HG02678 (cell line): ENCODE measurements around the gene PLD2.

Source experiments
- ATAC-seq: cut with Tn5 transposase; IDR thresholded peaks from one replicate; pipeline ENCODE4 v1.9.1; 2021; ENCODE audit warnings: mild to moderate bottlenecking, moderate library complexity; ENCODE audit not compliant: unreplicated experiment

Gene PLD2, protein sequence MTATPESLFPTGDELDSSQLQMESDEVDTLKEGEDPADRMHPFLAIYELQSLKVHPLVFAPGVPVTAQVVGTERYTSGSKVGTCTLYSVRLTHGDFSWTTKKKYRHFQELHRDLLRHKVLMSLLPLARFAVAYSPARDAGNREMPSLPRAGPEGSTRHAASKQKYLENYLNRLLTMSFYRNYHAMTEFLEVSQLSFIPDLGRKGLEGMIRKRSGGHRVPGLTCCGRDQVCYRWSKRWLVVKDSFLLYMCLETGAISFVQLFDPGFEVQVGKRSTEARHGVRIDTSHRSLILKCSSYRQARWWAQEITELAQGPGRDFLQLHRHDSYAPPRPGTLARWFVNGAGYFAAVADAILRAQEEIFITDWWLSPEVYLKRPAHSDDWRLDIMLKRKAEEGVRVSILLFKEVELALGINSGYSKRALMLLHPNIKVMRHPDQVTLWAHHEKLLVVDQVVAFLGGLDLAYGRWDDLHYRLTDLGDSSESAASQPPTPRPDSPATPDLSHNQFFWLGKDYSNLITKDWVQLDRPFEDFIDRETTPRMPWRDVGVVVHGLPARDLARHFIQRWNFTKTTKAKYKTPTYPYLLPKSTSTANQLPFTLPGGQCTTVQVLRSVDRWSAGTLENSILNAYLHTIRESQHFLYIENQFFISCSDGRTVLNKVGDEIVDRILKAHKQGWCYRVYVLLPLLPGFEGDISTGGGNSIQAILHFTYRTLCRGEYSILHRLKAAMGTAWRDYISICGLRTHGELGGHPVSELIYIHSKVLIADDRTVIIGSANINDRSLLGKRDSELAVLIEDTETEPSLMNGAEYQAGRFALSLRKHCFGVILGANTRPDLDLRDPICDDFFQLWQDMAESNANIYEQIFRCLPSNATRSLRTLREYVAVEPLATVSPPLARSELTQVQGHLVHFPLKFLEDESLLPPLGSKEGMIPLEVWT

DNA sequence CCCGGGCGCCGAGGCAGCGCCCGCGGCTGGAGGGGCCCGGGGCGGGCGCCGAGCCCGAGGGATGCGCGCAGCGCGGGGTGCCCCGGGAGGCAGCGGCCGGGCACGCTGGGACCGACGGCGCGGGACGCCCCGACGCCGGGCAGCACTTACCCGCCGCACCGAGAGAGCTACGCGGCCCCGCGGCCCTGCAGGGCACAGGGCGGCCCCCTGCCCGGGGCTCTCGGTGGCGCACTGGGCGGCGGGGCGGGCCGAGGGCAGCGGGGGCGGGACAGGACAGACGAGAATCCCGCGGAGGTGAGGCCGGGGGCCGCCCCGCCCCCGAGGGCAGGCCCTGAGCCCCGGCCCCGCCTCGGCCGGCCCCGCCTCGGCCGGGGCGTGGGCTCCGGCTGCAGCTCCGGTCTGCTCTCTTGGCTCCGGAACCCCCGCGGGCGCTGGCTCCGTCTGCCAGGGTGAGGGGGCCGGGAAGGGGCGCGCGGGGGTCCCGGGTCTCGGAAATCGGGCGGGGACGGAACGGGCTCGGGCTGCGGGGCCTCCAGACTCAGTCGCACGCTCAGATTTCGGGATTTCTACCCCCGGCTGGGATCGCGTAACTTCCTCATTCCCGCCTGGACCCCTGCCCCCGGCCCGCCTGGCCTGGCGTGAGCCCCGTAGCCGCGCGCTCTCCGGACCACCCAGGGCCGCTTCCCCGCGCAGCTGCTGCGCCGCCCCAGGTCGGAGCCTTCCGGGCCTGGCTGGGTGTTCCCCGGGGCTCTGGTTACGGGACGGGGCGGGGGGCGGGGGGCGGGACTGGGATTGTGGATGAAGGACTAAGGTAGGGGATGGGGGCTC, at the start of gene PLD2:
Gene PLD2, plus strand, starts transcription at position 376 of the 828 bp plus-strand sequence. CDS start 621 bp downstream, outside the sequence.
- peak; percentile 94 for ATAC-seq

DNA sequence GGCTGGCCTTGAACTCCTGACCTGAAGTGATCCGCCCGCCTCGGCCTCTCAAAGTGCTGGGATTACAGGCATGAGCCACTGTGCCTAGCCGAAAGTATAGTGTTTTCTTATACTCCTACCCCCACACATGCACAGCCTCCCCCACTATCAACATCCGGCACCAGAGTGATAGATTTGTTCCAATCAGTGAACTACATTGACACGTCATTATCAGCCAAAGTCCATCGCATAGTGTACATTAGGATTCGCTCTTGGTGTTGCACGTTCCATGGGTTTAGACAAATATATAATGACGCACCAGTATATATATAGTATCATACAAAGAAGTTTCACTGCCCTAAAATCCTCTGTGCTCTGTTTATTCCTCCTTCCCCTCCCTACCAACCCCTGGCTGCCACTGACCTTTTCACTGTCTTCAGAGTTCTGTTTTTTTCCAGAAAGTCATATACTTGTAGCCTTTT, 47.1 kb upstream of the PLD2 start:
- ATAC-seq = no peak

DNA sequence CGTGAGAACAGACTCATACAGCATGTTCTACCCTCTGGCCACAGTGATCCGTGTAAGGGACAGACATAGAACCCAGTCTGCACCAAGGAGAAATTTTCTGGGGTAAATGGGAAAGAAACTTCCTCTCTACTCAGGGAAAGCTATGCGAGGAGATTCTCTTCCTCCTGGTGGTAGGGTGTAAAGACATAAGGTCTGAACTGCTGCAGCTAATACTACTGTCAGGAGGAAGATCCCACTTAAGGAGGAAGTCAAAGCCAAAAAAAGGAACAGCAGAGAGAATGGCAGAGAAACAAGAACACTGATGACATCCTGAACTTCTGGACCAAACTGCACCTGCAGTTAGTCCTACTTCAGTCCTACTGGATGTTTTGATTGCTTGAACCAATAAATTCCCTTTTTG, 42.4 kb upstream of the PLD2 start:
- ATAC-seq = no peak

DNA sequence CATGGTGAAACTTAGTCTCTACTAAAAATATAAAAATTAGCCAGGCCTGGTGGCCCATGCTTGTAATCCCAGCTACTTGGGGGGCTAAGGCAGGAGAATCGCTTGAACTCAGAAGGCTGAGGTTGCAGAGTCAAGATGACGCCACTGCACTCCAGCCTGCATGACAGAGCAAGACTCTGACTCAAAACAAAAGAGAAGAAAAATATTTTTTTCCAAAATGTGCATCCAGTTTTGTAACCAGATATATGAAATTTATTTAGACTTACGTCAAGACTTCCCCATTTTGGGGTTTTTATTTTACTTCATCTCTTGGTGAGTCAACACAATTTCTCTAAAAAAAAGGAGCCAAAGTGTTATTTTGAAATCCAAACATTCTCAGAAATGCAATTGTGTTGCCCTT, 40.8 kb upstream of the PLD2 start:
- no peak for ATAC-seq

DNA sequence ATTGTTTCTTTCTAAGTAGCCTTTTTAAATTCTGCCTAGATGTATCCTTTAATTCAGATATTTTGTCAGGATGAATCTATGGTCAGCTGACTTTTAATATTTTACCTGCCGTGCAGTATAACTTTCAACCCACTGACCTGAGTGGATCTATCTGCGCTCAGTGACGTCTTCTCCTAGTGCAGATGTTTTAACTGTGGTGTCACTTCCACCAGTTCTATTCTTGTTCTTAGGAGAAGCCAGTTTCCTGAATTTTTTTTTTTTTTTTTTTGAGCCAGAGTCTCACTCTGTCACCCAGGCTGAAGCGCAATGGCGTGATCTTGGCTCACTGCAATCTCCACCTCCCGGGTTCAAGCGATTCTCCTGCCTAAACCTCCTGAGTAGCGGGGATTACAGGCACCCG, 40.2 kb upstream of the PLD2 start:
- no peak for ATAC-seq

DNA sequence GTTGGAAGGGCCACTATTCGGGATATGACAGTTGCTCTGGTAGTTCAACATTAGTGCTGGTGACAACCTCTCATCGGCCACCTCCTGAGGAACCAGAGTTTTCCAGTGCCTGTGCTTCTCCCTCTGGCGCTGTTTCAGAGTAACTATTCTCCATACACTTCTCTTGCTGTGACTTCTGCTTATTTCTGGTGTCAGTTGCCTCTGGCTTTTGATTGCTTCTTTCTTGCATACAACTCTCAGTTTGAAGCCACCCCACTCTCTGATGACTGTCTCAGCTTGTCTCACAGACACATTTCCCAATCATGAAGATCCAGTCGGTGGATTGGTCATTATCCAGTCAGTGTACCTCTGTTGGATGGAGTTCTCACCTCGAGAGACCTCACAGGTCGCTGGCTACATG, 38.7 kb upstream of the PLD2 start:
- ATAC-seq = no peak

DNA sequence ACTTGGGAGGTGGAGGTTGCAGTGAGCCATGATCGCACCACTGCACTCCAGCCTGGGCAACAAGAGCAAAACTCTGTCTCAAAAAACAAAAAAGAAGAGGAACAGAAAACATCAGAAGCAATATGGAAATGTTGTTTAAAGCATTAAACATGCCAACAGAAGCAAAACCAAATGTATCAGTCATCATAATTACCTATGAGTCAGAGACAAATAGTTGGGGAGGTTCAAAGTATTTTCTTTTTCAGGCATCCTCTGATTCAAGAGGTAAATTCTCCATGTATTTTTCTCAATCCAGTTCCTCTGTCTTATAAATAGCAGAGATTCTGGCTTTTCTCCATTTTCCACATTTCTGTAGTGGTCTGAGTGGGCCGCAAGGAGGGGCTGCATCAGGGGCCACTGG, 37.3 kb upstream of the PLD2 start:
- no peak for ATAC-seq

DNA sequence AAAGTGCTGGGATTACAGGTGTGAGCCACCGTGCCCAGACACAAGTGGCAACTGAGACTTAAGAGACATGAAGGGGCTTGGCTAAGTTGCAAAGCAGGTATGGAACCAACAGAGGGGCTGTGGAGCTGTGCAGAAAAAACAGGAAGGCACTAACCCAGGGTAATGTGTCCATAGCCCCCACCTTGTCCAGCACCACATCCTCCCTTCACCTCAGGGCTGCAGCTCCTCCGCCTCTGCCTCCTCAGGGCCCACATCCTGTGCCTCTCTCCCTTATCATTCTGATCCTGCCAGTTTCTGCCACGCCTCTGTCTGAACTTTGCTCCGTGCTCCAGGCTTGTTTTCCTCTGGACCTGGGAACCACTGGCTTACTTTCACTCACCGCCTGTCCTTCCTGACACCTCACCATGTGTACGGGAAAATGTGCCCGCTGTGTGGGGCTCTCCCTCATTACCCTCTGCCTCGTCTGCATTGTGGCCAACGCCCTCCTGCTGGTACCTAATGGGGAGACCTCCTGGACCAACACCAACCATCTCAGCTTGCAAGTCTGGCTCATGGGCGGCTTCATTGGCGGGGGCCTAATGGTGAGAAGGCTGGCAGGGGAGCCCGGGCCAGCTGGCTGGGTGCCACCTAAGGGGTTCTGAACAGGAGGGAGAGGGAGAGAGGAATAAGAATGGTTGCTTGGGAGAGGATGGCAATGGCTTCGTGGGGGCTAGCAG, 35.3 kb upstream of the PLD2 start, which contains the start of gene TM4SF5:
Gene TM4SF5, plus strand, starts transcription at position 368 of the 716 bp plus-strand sequence. Its CDS starts 37 bp downstream, at position 405.
- no peak for ATAC-seq

DNA sequence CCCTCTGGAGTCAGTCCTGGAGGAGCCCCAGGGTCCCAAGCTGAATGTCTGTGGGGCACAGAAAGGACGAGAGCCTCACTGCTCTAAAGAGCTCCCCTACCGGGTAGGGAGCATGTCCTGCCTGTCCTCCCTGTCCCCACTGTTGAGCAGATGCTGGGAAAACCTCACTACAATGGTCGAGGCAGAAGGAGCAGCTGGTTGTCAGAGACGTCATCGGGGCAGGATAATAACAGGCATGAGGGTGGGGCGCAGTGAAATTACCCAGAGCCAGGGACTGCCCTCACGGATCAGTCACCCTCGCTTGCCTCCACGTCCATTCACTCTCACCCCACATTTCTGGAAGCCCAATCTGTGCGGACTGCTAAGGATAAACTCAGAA, 34.7 kb upstream of the PLD2 start:
- ATAC-seq = no peak

DNA sequence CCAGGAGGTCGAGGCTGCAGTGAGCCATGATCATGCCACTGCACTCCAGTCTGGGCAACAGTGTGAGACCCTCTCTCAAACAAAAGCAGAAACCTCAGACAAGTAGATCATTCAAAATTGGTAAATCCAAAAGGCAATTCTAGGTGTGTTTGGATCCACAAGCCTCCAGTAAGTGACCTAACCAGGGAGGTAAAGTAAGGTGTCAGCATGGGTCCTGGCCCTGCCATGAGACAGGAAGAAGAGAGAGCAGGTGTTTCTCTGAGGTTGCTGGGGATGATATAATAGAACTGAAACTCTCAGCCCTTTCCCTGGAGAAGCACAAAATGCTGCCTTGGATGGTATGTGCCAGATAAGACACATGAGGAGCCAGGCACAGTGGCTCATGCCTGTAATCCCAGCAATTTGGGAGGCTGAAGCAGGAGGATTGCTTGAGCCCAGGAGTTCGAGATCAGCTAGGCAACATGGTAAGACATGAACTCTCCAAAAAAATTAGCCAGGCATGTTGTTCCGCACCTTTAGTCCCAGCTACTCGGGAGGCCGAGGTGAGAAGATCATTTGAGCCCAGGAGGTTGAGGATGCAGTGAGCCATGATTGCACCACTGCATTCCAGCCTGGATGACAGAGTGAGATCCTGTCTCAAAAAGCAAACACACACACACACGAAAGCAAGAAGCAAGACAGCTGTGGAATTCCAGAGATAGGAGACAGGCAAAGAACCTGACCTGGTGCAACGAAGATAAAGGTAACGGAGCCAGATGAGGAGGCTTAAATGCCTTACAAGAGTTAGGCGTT, 28.8 kb upstream of the PLD2 start:
- ATAC-seq = no peak

DNA sequence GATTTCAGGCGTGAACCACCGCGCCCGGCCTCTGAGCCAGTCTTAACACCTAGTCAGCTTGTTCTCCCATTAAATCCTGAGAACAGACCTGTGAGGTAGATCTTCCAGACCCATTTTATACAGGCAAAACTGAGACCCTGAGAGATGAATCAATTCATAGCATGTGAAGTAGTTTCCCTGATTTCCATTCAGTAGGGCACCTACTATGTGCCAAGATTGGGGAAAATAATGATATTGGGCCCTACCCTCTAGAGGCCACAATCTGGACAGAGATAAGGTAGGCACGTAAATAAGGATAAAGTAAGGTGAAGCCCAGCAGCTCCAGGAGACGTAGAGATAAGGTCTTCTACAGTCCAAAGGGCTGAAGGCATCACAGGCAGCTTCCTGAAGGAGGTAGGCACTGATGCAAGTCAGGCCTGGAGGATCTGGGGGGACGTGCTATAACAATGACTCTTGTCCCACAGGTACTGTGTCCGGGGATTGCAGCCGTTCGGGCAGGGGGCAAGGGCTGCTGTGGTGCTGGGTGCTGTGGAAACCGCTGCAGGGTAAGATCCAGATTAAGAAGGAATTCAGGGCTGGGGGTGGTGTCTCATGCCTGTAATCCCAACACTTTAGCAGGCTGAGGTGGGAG, 26.5 kb upstream of the PLD2 start:
- ATAC-seq = no peak

DNA sequence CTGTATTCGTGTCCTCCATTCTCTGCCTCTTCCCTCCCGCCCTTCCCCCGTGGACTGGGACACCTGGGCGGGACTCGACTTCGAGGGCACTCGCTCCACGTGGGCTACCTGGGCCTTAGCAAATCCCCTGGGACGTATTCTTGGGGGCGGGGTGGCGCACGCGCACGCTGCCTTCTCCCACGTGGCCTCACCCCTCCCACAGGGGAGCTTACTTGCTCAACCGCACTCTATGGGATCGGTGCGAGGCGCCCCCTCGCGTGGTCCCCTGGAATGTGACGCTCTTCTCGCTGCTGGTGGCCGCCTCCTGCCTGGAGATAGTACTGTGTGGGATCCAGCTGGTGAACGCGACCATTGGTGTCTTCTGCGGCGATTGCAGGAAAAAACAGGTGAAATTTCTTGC, 24.3 kb upstream of the PLD2 start:
- no peak for ATAC-seq

DNA sequence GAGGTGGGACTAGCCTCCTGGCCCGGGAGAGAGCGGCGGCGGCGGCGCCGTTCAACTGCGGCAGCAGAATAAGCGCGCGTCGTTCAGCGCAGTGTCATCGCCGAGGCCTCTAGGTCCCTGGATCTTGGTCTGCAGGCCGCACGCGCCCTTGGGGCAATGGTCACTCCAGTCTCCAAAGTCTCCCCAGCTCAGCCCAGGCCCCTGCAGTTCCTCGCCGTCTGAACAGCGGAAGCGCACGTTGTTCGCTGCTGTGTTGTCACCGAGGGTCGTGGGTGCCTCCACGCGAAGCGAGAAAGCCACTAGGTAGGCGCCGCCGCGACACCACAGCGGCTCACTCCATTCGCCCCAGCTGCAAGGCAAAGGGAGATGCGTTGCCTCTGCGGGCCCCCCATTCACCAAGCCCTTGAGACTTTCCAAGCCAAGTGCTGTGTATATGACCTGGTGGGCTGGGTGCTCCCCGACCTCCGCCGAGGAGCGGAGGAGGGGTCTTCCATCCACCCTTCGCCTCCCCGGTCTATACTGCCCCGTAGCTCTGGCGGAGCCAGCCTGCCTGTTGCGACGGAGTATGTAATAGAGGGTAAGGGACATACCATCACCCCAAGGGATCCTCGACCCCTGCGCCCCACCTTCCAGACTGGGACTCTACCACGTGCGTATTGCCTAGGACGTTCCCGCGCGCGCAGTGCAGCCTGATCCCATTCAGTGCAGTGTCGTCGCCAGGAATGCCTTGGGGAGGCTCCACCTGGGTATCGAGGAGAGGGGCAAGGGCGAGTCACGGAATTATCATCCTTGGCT, 21.4 kb upstream of the PLD2 start:
- no peak for ATAC-seq

DNA sequence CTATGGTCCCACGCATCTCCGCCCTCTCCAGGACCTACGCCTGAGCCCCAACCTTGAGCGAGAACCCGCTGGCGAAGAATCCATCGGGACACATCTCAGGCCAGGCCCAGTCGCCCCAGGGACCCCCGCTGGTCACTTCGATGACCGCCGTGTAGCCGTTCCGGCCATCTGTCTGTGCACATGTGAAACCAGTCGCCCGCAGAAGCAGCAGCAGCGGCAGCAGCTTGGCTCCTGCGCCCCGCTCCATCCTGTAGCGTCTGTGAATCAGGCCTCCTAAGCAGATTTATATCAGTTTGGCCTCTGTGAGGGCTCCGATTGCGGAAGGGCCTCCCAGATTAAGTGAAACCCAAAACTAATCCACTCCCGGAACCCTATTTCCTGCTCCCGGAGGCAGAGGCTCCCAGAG, 20.8 kb upstream of the PLD2 start, which contains the start of gene VMO1:
Gene VMO1, minus strand, starts transcription at position 259 of the 406 bp plus-strand sequence. Its CDS starts 12 bp downstream, at position 247.
- no peak for ATAC-seq

DNA sequence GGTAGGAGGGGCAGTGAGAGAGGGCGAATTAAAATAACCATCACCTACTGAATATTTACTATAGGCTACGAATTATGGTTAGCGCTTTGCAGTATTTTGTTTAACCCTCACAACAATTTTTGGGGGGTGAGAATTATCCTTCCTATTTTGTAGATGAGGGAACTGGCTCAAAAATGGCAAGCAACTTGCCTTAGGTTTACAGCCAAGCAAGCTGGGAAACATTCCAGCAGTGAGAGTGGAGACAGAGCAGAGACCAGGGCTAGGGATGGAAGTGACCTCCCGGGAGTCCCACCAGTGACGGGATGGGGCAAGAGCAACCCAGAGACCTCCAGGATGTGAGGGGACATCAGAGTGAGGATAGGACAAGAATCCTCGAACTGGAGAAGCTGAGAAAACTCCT, 20.4 kb upstream of the PLD2 start:
- no peak for ATAC-seq

DNA sequence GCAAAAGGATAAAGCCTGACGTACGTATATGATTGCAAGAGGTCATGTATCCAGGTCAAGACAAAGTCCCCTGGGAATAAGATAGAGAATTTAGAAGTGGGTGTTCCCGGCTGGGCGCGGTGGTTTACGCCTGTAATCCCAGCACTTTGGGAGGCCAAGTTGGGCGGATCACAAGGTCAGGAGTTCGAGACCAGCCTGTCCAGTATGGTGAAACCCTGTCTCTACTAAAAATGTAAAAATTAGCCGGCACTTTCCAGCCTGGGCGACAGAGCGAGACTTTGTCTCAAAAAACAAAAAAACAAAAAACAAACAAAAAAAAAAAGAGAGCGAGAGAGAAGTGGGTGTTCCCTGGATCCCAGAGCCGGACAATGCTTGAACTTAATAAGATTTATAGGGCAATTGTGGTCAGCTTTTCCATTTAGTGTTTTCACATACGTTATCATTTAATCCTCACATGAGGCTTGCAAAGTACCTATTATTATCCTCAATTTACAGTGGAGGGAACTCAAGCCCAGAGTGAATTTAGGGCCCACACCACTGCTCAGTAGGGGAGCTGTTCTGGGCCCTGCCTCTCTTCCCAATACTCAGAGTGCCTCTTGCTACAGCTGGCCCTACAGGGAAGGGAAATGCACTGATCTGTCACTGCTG, 18.7 kb upstream of the PLD2 start:
- no peak for ATAC-seq
